ENCODE results near the gene CYP2U1.
"Not testable (repeated sequence)": the region's sequence is repeated elsewhere in the genome, so short reads cannot be mapped to it uniquely, and the experiment has no call there.

Gene CYP2U1

GRCh38 chr4:107930821-107931774 is at the start of gene CYP2U1:
Gene CYP2U1, plus strand, starts transcription at chr4:107931549. Its CDS starts 95 bp downstream, at chr4:107931644.
- no peak for DNase-seq

- DNase-seq, result no peak
Observed at GRCh38 chr4:107885865-107886264, 45.5 kb upstream of the CYP2U1 start.

- no peak for DNase-seq
Observed at GRCh38 chr4:107888237-107888636, 43.1 kb upstream of the CYP2U1 start.

GRCh38 chr4:107890779-107891178 is 40.6 kb upstream of the CYP2U1 start:
- no peak for DNase-seq

GRCh38 chr4:107891299-107891698 is 40.0 kb upstream of the CYP2U1 start:
- no peak for DNase-seq

GRCh38 chr4:107893171-107894137 is 37.9 kb upstream of the CYP2U1 start:
- DNase-seq, result no peak

GRCh38 chr4:107894138-107894603 is 37.2 kb upstream of the CYP2U1 start:
- DNase-seq, result no peak

GRCh38 chr4:107896158-107896645 is 35.1 kb upstream of the CYP2U1 start:
- DNase-seq, result peak; percentile 41

GRCh38 chr4:107896646-107897045 is 34.7 kb upstream of the CYP2U1 start:
- DNase-seq, result no peak

GRCh38 chr4:107897823-107898222 is 33.5 kb upstream of the CYP2U1 start:
- DNase-seq, result no peak

- no peak for DNase-seq
Observed at GRCh38 chr4:107900067-107900466, 31.3 kb upstream of the CYP2U1 start.

GRCh38 chr4:107900508-107900907 is 30.8 kb upstream of the CYP2U1 start:
- no peak for DNase-seq

GRCh38 chr4:107901213-107901934 is 30.0 kb upstream of the CYP2U1 start:
- DNase-seq, result no peak

- DNase-seq, result no peak
Observed at GRCh38 chr4:107902715-107903114, 28.6 kb upstream of the CYP2U1 start.

GRCh38 chr4:107905082-107905481 is 26.3 kb upstream of the CYP2U1 start:
- DNase-seq, result not testable (repeated sequence)

GRCh38 chr4:107906458-107907100 is 24.8 kb upstream of the CYP2U1 start:
- no peak for DNase-seq

- DNase-seq, result no peak
Observed at GRCh38 chr4:107908377-107908776, 23.0 kb upstream of the CYP2U1 start.

- peak; percentile 61 for DNase-seq
Observed at GRCh38 chr4:107913283-107913899, 18.0 kb upstream of the CYP2U1 start.

- DNase-seq, result no peak
Observed at GRCh38 chr4:107915220-107915619, 16.1 kb upstream of the CYP2U1 start.

GRCh38 chr4:107916623-107917022 is 14.7 kb upstream of the CYP2U1 start:
- no peak for DNase-seq

- DNase-seq, result no peak
Observed at GRCh38 chr4:107917500-107917899, 13.8 kb upstream of the CYP2U1 start.

All from NCI-H2029 treated with DMSO at 0.1 percent for 48 hours (cell line).